Measurements from ENCODE around the gene NISCH. TPM values are rescaled to one million over a fixed set of nuclear protein-coding genes. Genes with fewer than 3 reads are reported as not detected.

The NISCH gene
- total RNA-seq, 1 donor from 2014 or later, result 58.3 TPM

DNA sequence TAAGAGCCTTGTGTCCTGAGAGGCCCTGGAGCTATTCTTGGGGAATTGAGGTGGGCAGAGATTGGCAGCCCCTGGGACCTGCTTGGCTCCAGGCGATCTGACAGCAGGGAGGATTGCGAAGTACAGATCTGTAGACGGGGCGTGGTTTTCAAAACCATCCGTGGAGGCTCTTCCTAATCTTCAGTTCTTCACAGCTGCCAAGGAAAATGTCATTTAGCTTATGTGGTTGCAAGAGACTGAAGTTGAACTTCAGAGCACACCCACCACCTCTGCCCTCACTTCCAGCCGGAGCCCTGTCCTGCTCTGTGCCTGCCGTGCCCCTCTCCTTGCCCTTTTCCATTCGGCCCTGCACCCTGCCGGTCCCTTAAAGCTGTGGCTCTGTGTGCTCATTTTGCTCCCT, 12.9 kb downstream of the NISCH start:
- Histone ChIP-seq H3K27ac (no peak overlapping the region), H3K27me3 (no peaks in the 10 kb centered on the region), H3K4me1 (peaks cover 3 to 5% of the 10 kb centered on the region in 2 donors), H3K9me3 (no peaks in the 10 kb centered on the region), H3K4me3 (no peak overlapping the region), H3K36me3 (peaks cover 48 to 50% of the 10 kb centered on the region in 2 donors)
- intact Hi-C loops (cut with DNase I), result no loop called here
- no peak for TF ChIP-seq CTCF (IDR thresholded peaks at IDR 0.05)
- no peak for DNase-seq (ENCODE audit: low spot score in 2 of 2)

GRCh38 chr3:52469001-52469400, 13.6 kb downstream of the NISCH start:
- Histone ChIP-seq H3K27me3 (no peaks in the 10 kb centered on the region), H3K4me3 (no peak overlapping the region), H3K9me3 (no peaks in the 10 kb centered on the region), H3K27ac (no peak overlapping the region), H3K36me3 (peaks cover 51 to 55% of the 10 kb centered on the region in 2 donors), H3K4me1 (peaks cover 3 to 5% of the 10 kb centered on the region in 2 donors)
- DNase-seq (ENCODE audit: low spot score in 2 of 2), result no peak
- TF ChIP-seq CTCF (IDR thresholded peaks at IDR 0.05), result no peak
- intact Hi-C loops (cut with DNase I), result no loop called here

DNA sequence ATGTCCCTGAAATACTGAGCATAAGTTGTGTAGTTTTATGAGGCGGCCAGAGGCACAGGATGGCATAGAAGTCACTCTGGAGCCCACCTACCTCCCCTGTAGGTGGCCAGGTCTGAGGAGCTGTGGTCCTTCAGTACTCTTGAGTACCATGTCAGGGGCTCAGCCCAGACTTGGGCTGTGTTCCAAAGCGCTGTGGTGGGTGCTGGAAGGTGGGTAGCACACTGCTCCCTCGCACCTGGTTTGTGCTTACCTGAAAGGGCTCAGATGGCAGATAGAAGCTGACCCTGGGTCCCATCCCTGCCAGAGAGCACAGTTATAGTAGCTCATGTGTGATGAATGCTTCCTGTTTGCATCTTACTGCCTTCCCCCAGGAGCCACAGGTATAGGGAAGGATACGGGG, 15.5 kb downstream of the NISCH start:
- Histone ChIP-seq H3K4me1 (peaks cover 3 to 5% of the 10 kb centered on the region in 2 donors), H3K4me3 (no peak overlapping the region), H3K27me3 (no peaks in the 10 kb centered on the region), H3K36me3 (peaks cover 58 to 63% of the 10 kb centered on the region in 2 donors), H3K9me3 (no peaks in the 10 kb centered on the region), H3K27ac (no peak overlapping the region)
- no peak for DNase-seq (ENCODE audit: low spot score in 2 of 2)
- TF ChIP-seq CTCF (IDR thresholded peaks at IDR 0.05), result no peak
- intact Hi-C loops (cut with DNase I), result no loop called here

GRCh38 chr3:52471371-52472238, 16.2 kb downstream of the NISCH start:
- Histone ChIP-seq H3K27me3 (no peaks in the 10 kb centered on the region), H3K4me3 (no peak overlapping the region), H3K4me1 (peaks cover 3 to 5% of the 10 kb centered on the region in 2 donors), H3K36me3 (peaks cover 65 to 68% of the 10 kb centered on the region in 2 donors), H3K27ac (no peak overlapping the region), H3K9me3 (no peaks in the 10 kb centered on the region)
- intact Hi-C loops (cut with DNase I), result loop anchor here (2.0 kb wide), 1 partner anchor 65 kb away; the partner anchor contains the start of gene UQCC5
- TF ChIP-seq CTCF (IDR thresholded peaks at IDR 0.05), result peak; percentile 59 to 68 (median 66)
- DNase-seq (ENCODE audit: low spot score in 2 of 2), result peak in 1 of 2 donors; percentile 81

GRCh38 chr3:52472239-52473000, 17.0 kb downstream of the NISCH start:
- no peak for DNase-seq (ENCODE audit: low spot score in 2 of 2)
- intact Hi-C loops (cut with DNase I), result loop anchor here (2.0 kb wide), 1 partner anchor 64 kb away; the partner anchor contains the start of gene UQCC5
- Histone ChIP-seq H3K27ac (no peak overlapping the region), H3K9me3 (no peaks in the 10 kb centered on the region), H3K4me3 (no peak overlapping the region), H3K36me3 (peaks cover 71 to 74% of the 10 kb centered on the region in 2 donors), H3K4me1 (peaks cover 3 to 5% of the 10 kb centered on the region in 2 donors), H3K27me3 (no peaks in the 10 kb centered on the region)
- no peak for TF ChIP-seq CTCF (IDR thresholded peaks at IDR 0.05)
